ENCODE results near the gene DGKH. TPM values are rescaled to one million over a fixed set of nuclear protein-coding genes. Genes with fewer than 3 reads are reported as not detected.

DGKH gene
- total and polyA plus RNA-seq, 9 of the 15 experiments (the other 6 are each of a cell fraction or from before 2014, with no cell fraction given), result 0.38 to 4.4 (median 3.1) TPM

DNA sequence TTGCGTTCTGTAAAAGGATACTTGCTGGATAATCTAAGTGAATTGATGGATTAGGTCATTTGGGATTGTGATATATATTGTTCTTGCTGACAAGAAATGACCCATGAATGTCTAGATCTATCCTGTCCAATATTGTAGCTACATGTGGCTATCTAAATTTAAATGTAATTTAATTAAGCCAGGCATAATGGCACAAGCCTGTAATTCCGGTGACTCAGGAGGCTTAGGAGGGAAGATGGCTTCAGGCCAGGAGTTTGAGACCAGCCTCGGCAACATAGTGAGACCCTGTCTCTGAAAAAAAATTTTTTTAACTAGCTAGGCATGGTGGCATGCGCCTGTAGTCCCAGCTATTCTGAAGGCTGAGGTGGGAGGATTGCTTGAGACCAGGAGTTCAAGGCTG, 184.2 kb downstream of the DGKH start:
- Histone ChIP-seq H3K27me3 (ENCODE audit: control insufficient read depth in 2 of 2, insufficient read depth in 2 of 2, low read length in 2 of 2) (no peaks in the 10 kb centered on the region), H3K4me2 (ENCODE audit: insufficient read depth, low read length) (no peak overlapping the region), H4K20me1 (replicated peaks; ENCODE audit: control insufficient read depth, insufficient read depth, low read length) (no peaks in the 10 kb centered on the region), H3K9me3 (replicated peaks; ENCODE audit: control insufficient read depth, insufficient read depth, low read depth, low read length) (no peaks in the 10 kb centered on the region), H3K36me3 (ENCODE audit: control insufficient read depth, insufficient read depth, low read length) (no peaks in the 10 kb centered on the region; the same call in 2 of the 3 replicates), H3K9ac (ENCODE audit: insufficient read depth in 1 of 2, low read depth in 2 of 2, low read length in 2 of 2) (no peak overlapping the region), H3K4me1 (replicated peaks in 1 of 2; ENCODE audit: control insufficient read depth in 2 of 2, insufficient read depth in 2 of 2, low read length in 2 of 2) (no peaks in the 10 kb centered on the region), H3K4me3 (no peak overlapping the region), H3K79me2 (ENCODE audit: control insufficient read depth, insufficient read depth, low read length) (no peaks in the 10 kb centered on the region), H3K9me1 (ENCODE audit: control insufficient read depth, insufficient read depth, low read length) (no peaks in the 10 kb centered on the region), H3K27ac (ENCODE audit: extremely low read depth, low read depth, low read length) (no peak overlapping the region), H2AFZ (ENCODE audit: low read depth, low read length) (no peak overlapping the region)
- ChIA-PET POLR2A (no interaction called here), CTCF (ENCODE audit: low intra/inter-chr PET ratio) (no interaction called here)
- ATAC-seq (no peak), DNase-seq (ENCODE audit: extremely low read depth in 1 of 4, low spot score in 3 of 4) (no peak), FAIRE-seq (no peak)
- TF ChIP-seq BMI1 (IDR thresholded peaks at IDR 0.05; ENCODE audit: low read length) (no peak), CCAR2 (IDR thresholded peaks at IDR 0.05; ENCODE audit: low read depth, low read length) (no peak)
- BruUV-seq (replicated peaks), result no TSS peak
- in situ Hi-C loops (cut with MboI), result no loop called here
- WGBS (ENCODE audit: insufficient coverage, low coverage, missing lambda C conversion rate), result 80% methylated on average over 4 of the region's 4 CpGs
- intact Hi-C loops (cut with micrococcal nuclease), result no loop called here

DNA sequence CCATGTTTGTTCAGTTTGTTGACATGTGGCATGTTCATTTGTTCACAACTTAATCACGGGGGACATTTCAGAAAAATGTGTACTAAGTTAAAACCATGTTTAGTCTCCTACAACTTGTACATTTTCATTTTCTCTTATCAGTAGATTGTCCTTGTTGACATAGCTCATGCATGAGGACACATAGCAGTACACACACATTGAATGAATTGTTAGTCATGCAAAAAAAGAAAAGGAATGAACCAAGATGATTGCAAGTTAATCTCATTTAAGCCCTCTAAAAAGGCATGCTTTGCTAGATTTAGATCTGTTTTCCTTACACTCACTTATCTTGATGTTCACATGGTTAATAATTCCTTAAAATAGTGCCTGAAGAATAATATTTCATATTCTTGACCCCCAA, 185.3 kb downstream of the DGKH start:
- no peaks in the 10 kb centered on the region for H3K9me1 ChIP-seq (ENCODE audit: control insufficient read depth, insufficient read depth, low read length)
- POLR2A ChIA-PET, result no interaction called here
- TF ChIP-seq MEIS2 (IDR thresholded peaks at IDR 0.05; ENCODE audit: partially characterized antibody) (no peak), FOXA3 (CRISPR knock-in tag; conservative IDR thresholded peaks at IDR 0.05 in 1 of 2, IDR thresholded peaks at IDR 0.05 in 1 of 2) (peak; percentile 80 to 86; a peak in 3 of 4 replicates), TAF7 (tag; IDR thresholded peaks at IDR 0.05) (no peak), ZNF644 (tag; IDR thresholded peaks at IDR 0.05; ENCODE audit: low read depth) (no peak)
- TF ChIP-seq, protein P1, sequence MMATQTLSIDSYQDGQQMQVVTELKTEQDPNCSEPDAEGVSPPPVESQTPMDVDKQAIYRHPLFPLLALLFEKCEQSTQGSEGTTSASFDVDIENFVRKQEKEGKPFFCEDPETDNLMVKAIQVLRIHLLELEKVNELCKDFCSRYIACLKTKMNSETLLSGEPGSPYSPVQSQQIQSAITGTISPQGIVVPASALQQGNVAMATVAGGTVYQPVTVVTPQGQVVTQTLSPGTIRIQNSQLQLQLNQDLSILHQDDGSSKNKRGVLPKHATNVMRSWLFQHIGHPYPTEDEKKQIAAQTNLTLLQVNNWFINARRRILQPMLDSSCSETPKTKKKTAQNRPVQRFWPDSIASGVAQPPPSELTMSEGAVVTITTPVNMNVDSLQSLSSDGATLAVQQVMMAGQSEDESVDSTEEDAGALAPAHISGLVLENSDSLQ (IDR thresholded peaks at IDR 0.05), result no peak
- TF ChIP-seq, protein P2, sequence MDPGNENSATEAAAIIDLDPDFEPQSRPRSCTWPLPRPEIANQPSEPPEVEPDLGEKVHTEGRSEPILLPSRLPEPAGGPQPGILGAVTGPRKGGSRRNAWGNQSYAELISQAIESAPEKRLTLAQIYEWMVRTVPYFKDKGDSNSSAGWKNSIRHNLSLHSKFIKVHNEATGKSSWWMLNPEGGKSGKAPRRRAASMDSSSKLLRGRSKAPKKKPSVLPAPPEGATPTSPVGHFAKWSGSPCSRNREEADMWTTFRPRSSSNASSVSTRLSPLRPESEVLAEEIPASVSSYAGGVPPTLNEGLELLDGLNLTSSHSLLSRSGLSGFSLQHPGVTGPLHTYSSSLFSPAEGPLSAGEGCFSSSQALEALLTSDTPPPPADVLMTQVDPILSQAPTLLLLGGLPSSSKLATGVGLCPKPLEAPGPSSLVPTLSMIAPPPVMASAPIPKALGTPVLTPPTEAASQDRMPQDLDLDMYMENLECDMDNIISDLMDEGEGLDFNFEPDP (CRISPR knock-in tag; IDR thresholded peaks at IDR 0.05), result no peak

More for the DNA sequence above, 185.3 kb downstream of the DGKH start:
- H3K9ac ChIP-seq (ENCODE audit: insufficient read depth in 1 of 2, low read depth in 2 of 2, low read length in 2 of 2), result no peak overlapping the region
- FAIRE-seq (peak; percentile 52), DNase-seq (ENCODE audit: extremely low read depth in 1 of 4, low spot score in 3 of 4) (no peak), ATAC-seq (no peak)
- CTCF ChIA-PET (ENCODE audit: low intra/inter-chr PET ratio), result no interaction called here
- intact Hi-C loops (cut with micrococcal nuclease), result no loop called here
- no peaks in the 10 kb centered on the region for H4K20me1 ChIP-seq (replicated peaks; ENCODE audit: control insufficient read depth, insufficient read depth, low read length)
- no peak overlapping the region for H2AFZ ChIP-seq (ENCODE audit: low read depth, low read length)
- H3K36me3 ChIP-seq (ENCODE audit: control insufficient read depth, insufficient read depth, low read length), result no peaks in the 10 kb centered on the region; the same call in 2 of the 3 replicates
- no peaks in the 10 kb centered on the region for H3K79me2 ChIP-seq (ENCODE audit: control insufficient read depth, insufficient read depth, low read length)
- no peak overlapping the region for H3K27ac ChIP-seq (ENCODE audit: extremely low read depth, low read depth, low read length)
- H3K9me3 ChIP-seq (replicated peaks; ENCODE audit: control insufficient read depth, insufficient read depth, low read depth, low read length), result no peaks in the 10 kb centered on the region
- no peak overlapping the region for H3K4me2 ChIP-seq (ENCODE audit: insufficient read depth, low read length)
- no peaks in the 10 kb centered on the region for H3K4me1 ChIP-seq (replicated peaks in 1 of 2; ENCODE audit: control insufficient read depth in 2 of 2, insufficient read depth in 2 of 2, low read length in 2 of 2)
- 30% methylated on average over 1 of the region's 1 CpG for WGBS (ENCODE audit: insufficient coverage, low coverage, missing lambda C conversion rate)
- BruUV-seq (replicated peaks), result no TSS peak
- in situ Hi-C loops (cut with MboI), result no loop called here
- H3K4me3 ChIP-seq, result no peak overlapping the region
- H3K27me3 ChIP-seq (ENCODE audit: control insufficient read depth in 2 of 2, insufficient read depth in 2 of 2, low read length in 2 of 2), result no peaks in the 10 kb centered on the region

Measured in K562 (cell line).